NT2/D1 (cell line): ENCODE measurements around the gene EDC4.

Experiments
- DNase-seq: peaks from one replicate; pipeline ENCODE4 v3.0.0-alpha.2; 2011; ENCODE audit warnings: low read depth, low spot score
- H3K27me3 ChIP-seq: 2 replicates; pipeline ENCODE4 v1.6.0; 2011; ENCODE audit warnings: mild to moderate bottlenecking; ENCODE audit not compliant: insufficient read length, insufficient read depth
- H3K36me3 ChIP-seq: 2 replicates; pipeline ENCODE4 v1.6.1; 2011; ENCODE audit warnings: mild to moderate bottlenecking, low read length, mixed read lengths; ENCODE audit not compliant: insufficient read depth, insufficient read length
- H3K4me1 ChIP-seq: 2 replicates; pipeline ENCODE4 v1.5.1; 2011; ENCODE audit not compliant: insufficient read depth, insufficient read length
- H3K4me3 ChIP-seq: 2 replicates; pipeline ENCODE4 v1.5.1; 2011; ENCODE audit warnings: low read depth; ENCODE audit not compliant: insufficient read length
- H3K9ac ChIP-seq: 2 replicates; pipeline ENCODE4 v1.6.0; 2011; ENCODE audit warnings: low read depth; ENCODE audit not compliant: insufficient read length
- H3K9me3 ChIP-seq: 2 replicates; pipeline ENCODE4 v1.5.1; 2011; ENCODE audit warnings: mild to moderate bottlenecking, low read length; ENCODE audit not compliant: insufficient read depth
- SUZ12 ChIP-seq: IDR thresholded peaks from 2 replicates; pipeline ENCODE4 v1.6.1; 2011; ENCODE audit not compliant: insufficient read length, insufficient read depth; ENCODE audit errors: extremely low read depth
- YY1 ChIP-seq: IDR thresholded peaks from 2 replicates; pipeline ENCODE4 v1.6.1; 2011; ENCODE audit not compliant: insufficient read length, insufficient read depth
- ZNF274 ChIP-seq: IDR thresholded peaks from 2 replicates; pipeline ENCODE4 v1.6.1; 2011; ENCODE audit warnings: mild to moderate bottlenecking, low read depth, low read length

Gene EDC4

GRCh38 chr16:67864594-67864993, 8.3 kb upstream of the EDC4 start:
- Histone ChIP-seq H3K36me3 (peaks cover 93% of the 10 kb centered on the region), H3K4me1 (peaks cover 14% of the 10 kb centered on the region), H3K4me3 (no peak overlapping the region), H3K9me3 (no peaks in the 10 kb centered on the region), H3K9ac (no peak overlapping the region), H3K27me3 (no peaks in the 10 kb centered on the region)
- DNase-seq, result no peak
- no peak for TF ChIP-seq YY1

- DNase-seq, result no peak
Observed at GRCh38 chr16:67865318-67865717, 7.5 kb upstream of the EDC4 start.

GRCh38 chr16:67868290-67868689, 4.6 kb upstream of the EDC4 start:
- H3K9ac ChIP-seq, result no peak overlapping the region
- H3K36me3 ChIP-seq, result peaks cover 86% of the 10 kb centered on the region
- TF ChIP-seq ZNF274 (no peak), YY1 (no peak), SUZ12 (no peak)
- peaks cover 5% of the 10 kb centered on the region for H3K4me1 ChIP-seq
- H3K9me3 ChIP-seq, result no peaks in the 10 kb centered on the region
- H3K4me3 ChIP-seq, result no peak overlapping the region
- no peak for DNase-seq
- H3K27me3 ChIP-seq, result no peaks in the 10 kb centered on the region

More at GRCh38 chr16:67865318-67865717, 7.5 kb upstream of the EDC4 start:
- Histone ChIP-seq H3K27me3 (no peaks in the 10 kb centered on the region), H3K4me1 (peaks cover 14% of the 10 kb centered on the region), H3K9me3 (no peaks in the 10 kb centered on the region), H3K9ac (no peak overlapping the region), H3K36me3 (peaks cover 97% of the 10 kb centered on the region), H3K4me3 (no peak overlapping the region)
- TF ChIP-seq ZNF274 (no peak), SUZ12 (no peak), YY1 (no peak)

- H3K27me3 ChIP-seq, result no peaks in the 10 kb centered on the region
- H3K4me3 ChIP-seq, result no peak overlapping the region
- H3K9ac ChIP-seq, result no peak overlapping the region
- H3K4me1 ChIP-seq, result peaks cover 5% of the 10 kb centered on the region
- TF ChIP-seq ZNF274 (no peak), SUZ12 (no peak), YY1 (no peak)
- no peak for DNase-seq
- no peaks in the 10 kb centered on the region for H3K9me3 ChIP-seq
- H3K36me3 ChIP-seq, result peaks cover 74% of the 10 kb centered on the region
Observed at GRCh38 chr16:67869653-67870052, 3.2 kb upstream of the EDC4 start.

GRCh38 chr16:67871256-67871655, 1.6 kb upstream of the EDC4 start:
- no peak overlapping the region for H3K4me3 ChIP-seq
- no peak overlapping the region for H3K9ac ChIP-seq
- no peaks in the 10 kb centered on the region for H3K9me3 ChIP-seq
- H3K27me3 ChIP-seq, result no peaks in the 10 kb centered on the region
- DNase-seq, result no peak
- TF ChIP-seq YY1 (no peak), ZNF274 (no peak), SUZ12 (no peak)
- H3K36me3 ChIP-seq, result peaks cover 74% of the 10 kb centered on the region
- peaks cover 3% of the 10 kb centered on the region for H3K4me1 ChIP-seq

GRCh38 chr16:67872131-67872630, 671 bp upstream of the EDC4 start:
- no peaks in the 10 kb centered on the region for H3K27me3 ChIP-seq
- H3K9me3 ChIP-seq, result no peaks in the 10 kb centered on the region
- no peak overlapping the region for H3K4me3 ChIP-seq
- H3K4me1 ChIP-seq, result peaks cover 3% of the 10 kb centered on the region
- peaks cover 74% of the 10 kb centered on the region for H3K36me3 ChIP-seq
- peak overlapping the region; percentile 11 for H3K9ac ChIP-seq
- TF ChIP-seq ZNF274 (no peak), SUZ12 (no peak), YY1 (no peak)
- DNase-seq, result no peak

GRCh38 chr16:67873435-67874370, 851 bp downstream of the EDC4 start:
- peak overlapping the region; percentile 96 for H3K4me3 ChIP-seq
- H3K36me3 ChIP-seq, result peaks cover 74% of the 10 kb centered on the region
- peak overlapping the region; percentile 97 for H3K9ac ChIP-seq
- peaks cover 3% of the 10 kb centered on the region for H3K4me1 ChIP-seq
- H3K27me3 ChIP-seq, result no peaks in the 10 kb centered on the region
- no peaks in the 10 kb centered on the region for H3K9me3 ChIP-seq
- no peak for TF ChIP-seq ZNF274
- no peak for TF ChIP-seq SUZ12
- no peak for TF ChIP-seq YY1
- DNase-seq, result no peak
